ENCODE results near the gene NUAK2. TPM values are rescaled to one million over a fixed set of nuclear protein-coding genes. Genes with fewer than 3 reads are reported as not detected.
A peak's percentile ranks its signal among the peaks of the same experiment; 100 is the strongest.

Gene NUAK2
- total and polyA plus RNA-seq, 2 of the 8 experiments (the other 6 are each of a cell fraction or from before 2014, with no cell fraction given) = 9.4 to 12.9 TPM

DNA sequence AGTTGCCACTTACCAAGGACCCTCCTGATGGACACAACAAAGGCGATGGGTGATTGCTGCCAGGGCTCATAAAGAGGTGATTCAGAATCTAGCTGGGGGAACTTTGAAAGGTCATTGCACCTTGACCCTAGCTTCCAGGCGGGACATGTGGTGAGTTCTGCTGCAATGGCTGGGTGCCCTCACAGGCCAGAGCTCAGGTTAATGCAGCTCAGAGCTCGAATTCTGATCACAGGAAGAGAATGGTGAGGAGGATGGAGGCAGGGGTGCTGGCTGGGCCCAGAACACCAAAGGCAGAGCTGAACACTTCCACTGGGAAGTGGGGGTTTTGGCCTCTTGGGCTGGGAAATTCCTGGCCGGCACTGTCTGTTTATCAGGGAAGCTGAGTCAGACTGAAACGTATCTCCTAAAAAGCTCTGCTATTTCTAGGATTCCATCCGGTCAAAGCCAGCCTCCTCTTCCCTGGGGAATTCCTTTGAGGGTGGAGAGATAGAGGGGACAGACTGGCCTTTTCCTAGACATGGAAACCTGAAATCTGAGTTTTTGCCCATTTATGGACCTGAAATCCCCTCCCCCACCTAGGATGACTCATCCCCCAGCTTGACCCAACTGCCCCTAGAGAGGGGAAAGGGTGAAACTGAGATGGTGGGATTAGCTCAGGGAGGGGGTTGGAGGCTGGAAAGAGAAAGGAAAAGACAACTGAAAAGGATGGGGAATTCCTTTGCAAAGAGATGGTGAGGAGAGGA, 27.2 kb downstream of the NUAK2 start (continued):
- TF ChIP-seq CBX5 (IDR thresholded peaks at IDR 0.05; ENCODE audit: low read depth, low read length) (no peak), HDAC6 (IDR thresholded peaks at IDR 0.05; ENCODE audit: low read depth, low read length) (no peak), EZH2 (IDR thresholded peaks at IDR 0.05; ENCODE audit: low read depth, low read length, severe bottlenecking) (no peak), TCF12 (IDR thresholded peaks at IDR 0.05; ENCODE audit: low read depth, low read length) (peak; percentile 68; the same call in 1 of the 2 replicates), GABPA (IDR thresholded peaks at IDR 0.05; ENCODE audit: borderline replicate concordance, insufficient read depth, low read length) (no peak), SIN3A (conservative IDR thresholded peaks at IDR 0.05 in 1 of 2, IDR thresholded peaks at IDR 0.05 in 1 of 2; ENCODE audit: low read depth in 1 of 2, low read length in 2 of 2) (no peak), SP1 (IDR thresholded peaks at IDR 0.05; ENCODE audit: low read depth, low read length) (peak; percentile 84), POU5F1 (IDR thresholded peaks at IDR 0.05; ENCODE audit: low read depth, low read length) (no peak), CREB1 (IDR thresholded peaks at IDR 0.05) (peak; percentile 63), CHD2 (IDR thresholded peaks at IDR 0.05; ENCODE audit: low read length) (peak; percentile 47), E2F6 (IDR thresholded peaks at IDR 0.05) (no peak), BRCA1 (IDR thresholded peaks at IDR 0.05; ENCODE audit: low read depth, low read length) (no peak), ASH2L (IDR thresholded peaks at IDR 0.05; ENCODE audit: low read length) (peak; percentile 92), TBP (IDR thresholded peaks at IDR 0.05; ENCODE audit: low read depth, low read length) (peak; percentile 76; the same call in 1 of the 2 replicates), PHF8 (conservative IDR thresholded peaks at IDR 0.05; ENCODE audit: low read depth, low read length) (no peak), RAD21 (IDR thresholded peaks at IDR 0.05 in 1 of 2, conservative IDR thresholded peaks at IDR 0.05 in 1 of 2; ENCODE audit: low read depth in 2 of 2, low read length in 2 of 2) (no peak), CBX8 (IDR thresholded peaks at IDR 0.05; ENCODE audit: borderline replicate concordance, low read depth, low read length) (no peak), SIRT6 (IDR thresholded peaks at IDR 0.05; ENCODE audit: low read length) (no peak), YY1 (IDR thresholded peaks at IDR 0.05; ENCODE audit: low read depth, low read length) (no peak), SRF (IDR thresholded peaks at IDR 0.05; ENCODE audit: low read depth, low read length) (peak; percentile 95), CHD1 (IDR thresholded peaks at IDR 0.05; ENCODE audit: low read depth, low read length) (no peak), EP300 (IDR thresholded peaks at IDR 0.05; ENCODE audit: borderline replicate concordance in 1 of 2, low read depth in 2 of 2, low read length in 2 of 2) (peak in 1 of 2 experiments; percentile 97; a peak in 2 of 3 replicates), KDM5A (IDR thresholded peaks at IDR 0.05; ENCODE audit: low read length) (no peak), HDAC2 (IDR thresholded peaks at IDR 0.05; ENCODE audit: borderline replicate concordance in 1 of 2, low read depth in 2 of 2, low read length in 2 of 2) (peak; percentile 49 to 91; a peak in 1 of 4 replicates)
